Gastrocnemius medialis (tissue), 4 donors: Measurements from ENCODE around the gene CAPN13.

Experiments used
- CTCF ChIP-seq, 5 experiments: fragments of 450-650 bp in 3 of 5; fragments of 200-600 bp in 2 of 5; sonication (generic) in 2 of 5; IDR thresholded peaks in 4 of 5; conservative IDR thresholded peaks in 1 of 5; 1 replicate in 4 of 5; 2 replicates in 1 of 5; pipeline ENCODE4 v1.5.1; 2016 to 2019; ENCODE audit warnings: antibody characterized with exemption in 5 of 5, mild to moderate bottlenecking in 3 of 5, moderate library complexity in 3 of 5
- POLR2A ChIP-seq, 2 donors: fragments of 450-650 bp; IDR thresholded peaks; one replicate each; pipeline ENCODE4 v1.6.1; 2017; ENCODE audit warnings: antibody characterized with exemption in 2 of 2, mild to moderate bottlenecking in 2 of 2, moderate library complexity in 2 of 2

GRCh38 chr2:30800159-30800558 is 7.1 kb downstream of the CAPN13 start:
- no peak for TF ChIP-seq CTCF (IDR thresholded peaks at IDR 0.05 in 4 of 5, conservative IDR thresholded peaks at IDR 0.05 in 1 of 5)
- TF ChIP-seq POLR2A (IDR thresholded peaks at IDR 0.05): no peak
